Upper lobe of right lung (tissue), 1 donor: Measurements from ENCODE around the gene PLD6. TPM values are rescaled to one million over a fixed set of nuclear protein-coding genes. Genes with fewer than 3 reads are reported as not detected.

Source experiments
- ATAC-seq: fragments of 200-7000 bp; cut with Tn5 transposase; one replicate; pipeline ENCODE4 v1.9.1; 2020; ENCODE audit warnings: mild to moderate bottlenecking, moderate library complexity
- DNase-seq: peaks from one replicate; pipeline ENCODE4 v3.0.0-alpha.2; 2020
- H3K27ac ChIP-seq: fragments of 200-600 bp; one replicate; pipeline ENCODE4 v1.8.0; 2022
- H3K27me3 ChIP-seq: fragments of 200-600 bp; one replicate; pipeline ENCODE4 v1.8.0; 2022; ENCODE audit warnings: mild to moderate bottlenecking
- H3K36me3 ChIP-seq: fragments of 200-600 bp; one replicate; pipeline ENCODE4 v1.8.0; 2022
- H3K4me1 ChIP-seq: fragments of 200-600 bp; one replicate; pipeline ENCODE4 v1.8.0; 2022
- H3K4me3 ChIP-seq: fragments of 200-600 bp; one replicate; pipeline ENCODE4 v1.8.0; 2022; ENCODE audit warnings: mild to moderate bottlenecking
- H3K9me3 ChIP-seq: fragments of 200-600 bp; one replicate; pipeline ENCODE4 v1.8.0; 2022
- intact Hi-C: fragments of 100-400 bp; cut with DNase I; formaldehyde crosslinking; loops from one replicate; pipeline ENCODE4 v1.11.0; 2022
- total RNA-seq: library from RNA; stranded (reverse); fragmentation: NEBNext Ultra II Directional; extraction: Animal tissue kit (Norgen Biotek cat#: 25700); gene quantifications from one replicate; pipeline ENCODE4 v1.2.1, GENCODE V29; 2021
- TF ChIP-seq, protein P1 (sequence below): fragments of 200-600 bp; IDR thresholded peaks from one replicate; pipeline ENCODE4 v1.8.0; 2022; ENCODE audit warnings: antibody characterized with exemption
- donor health status: DM: no; HTN: yes; CAD: no; lungs with severe emphysema.

PLD6 gene
- total RNA-seq, 1 donor from 2014 or later = 4.9 TPM

DNA sequence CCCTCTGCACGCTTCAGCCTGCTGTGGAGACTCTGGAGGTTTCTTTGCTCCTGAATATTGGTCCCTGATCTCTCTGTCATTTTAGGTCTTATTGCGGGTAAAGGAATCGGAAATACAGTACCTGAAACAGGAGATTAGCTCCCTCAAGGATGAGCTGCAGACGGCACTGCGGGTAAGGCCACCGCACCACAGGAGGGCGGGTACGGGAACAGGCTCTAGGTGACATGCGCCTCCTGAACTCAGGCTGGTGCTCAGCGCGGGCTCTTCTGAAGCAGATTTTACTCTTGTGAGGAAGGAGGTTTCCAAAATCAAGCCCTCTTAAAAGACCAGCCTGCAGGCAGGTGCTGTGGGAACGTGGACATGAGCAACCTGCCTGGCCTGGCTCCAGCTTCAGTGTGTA, 29.8 kb downstream of the PLD6 start:
- intact Hi-C loops = no loop called here
- peaks cover 98% of the 10 kb centered on the region for H3K36me3 ChIP-seq
- ATAC-seq (no peak), DNase-seq (no peak)
- TF ChIP-seq, protein P1, sequence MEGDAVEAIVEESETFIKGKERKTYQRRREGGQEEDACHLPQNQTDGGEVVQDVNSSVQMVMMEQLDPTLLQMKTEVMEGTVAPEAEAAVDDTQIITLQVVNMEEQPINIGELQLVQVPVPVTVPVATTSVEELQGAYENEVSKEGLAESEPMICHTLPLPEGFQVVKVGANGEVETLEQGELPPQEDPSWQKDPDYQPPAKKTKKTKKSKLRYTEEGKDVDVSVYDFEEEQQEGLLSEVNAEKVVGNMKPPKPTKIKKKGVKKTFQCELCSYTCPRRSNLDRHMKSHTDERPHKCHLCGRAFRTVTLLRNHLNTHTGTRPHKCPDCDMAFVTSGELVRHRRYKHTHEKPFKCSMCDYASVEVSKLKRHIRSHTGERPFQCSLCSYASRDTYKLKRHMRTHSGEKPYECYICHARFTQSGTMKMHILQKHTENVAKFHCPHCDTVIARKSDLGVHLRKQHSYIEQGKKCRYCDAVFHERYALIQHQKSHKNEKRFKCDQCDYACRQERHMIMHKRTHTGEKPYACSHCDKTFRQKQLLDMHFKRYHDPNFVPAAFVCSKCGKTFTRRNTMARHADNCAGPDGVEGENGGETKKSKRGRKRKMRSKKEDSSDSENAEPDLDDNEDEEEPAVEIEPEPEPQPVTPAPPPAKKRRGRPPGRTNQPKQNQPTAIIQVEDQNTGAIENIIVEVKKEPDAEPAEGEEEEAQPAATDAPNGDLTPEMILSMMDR = no peak
- peaks cover 22% of the 10 kb centered on the region for H3K4me1 ChIP-seq
- no peaks in the 10 kb centered on the region for H3K27me3 ChIP-seq
- no peak overlapping the region for H3K4me3 ChIP-seq
- no peak overlapping the region for H3K27ac ChIP-seq
- no peaks in the 10 kb centered on the region for H3K9me3 ChIP-seq

DNA sequence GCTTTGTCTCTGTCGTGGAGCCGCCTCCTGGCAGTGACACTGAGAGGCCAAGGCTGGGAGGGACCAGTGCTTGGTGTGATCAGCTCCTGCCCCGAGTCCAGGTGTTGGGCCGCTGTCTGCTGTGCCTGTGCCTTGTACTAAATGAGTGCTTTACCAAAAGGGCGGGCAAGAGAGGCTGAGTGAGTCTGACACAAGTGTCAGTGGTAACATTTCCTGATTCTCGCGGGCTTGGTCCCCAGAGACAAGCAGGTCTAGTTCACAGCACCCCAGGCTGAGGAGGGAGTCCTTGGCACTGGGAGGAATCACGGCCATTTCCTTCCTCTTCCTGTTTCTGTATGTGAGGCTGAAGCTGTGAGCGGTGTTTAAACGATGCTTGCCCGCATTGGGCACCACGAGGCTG, 30.2 kb downstream of the PLD6 start:
- Histone ChIP-seq H3K4me1 (peaks cover 26% of the 10 kb centered on the region), H3K27ac (no peak overlapping the region), H3K9me3 (no peaks in the 10 kb centered on the region), H3K4me3 (no peak overlapping the region), H3K27me3 (no peaks in the 10 kb centered on the region), H3K36me3 (peaks cover 95% of the 10 kb centered on the region)
- TF ChIP-seq, protein P1 = no peak
- no peak for ATAC-seq
- intact Hi-C loops = no loop called here
- no peak for DNase-seq

DNA sequence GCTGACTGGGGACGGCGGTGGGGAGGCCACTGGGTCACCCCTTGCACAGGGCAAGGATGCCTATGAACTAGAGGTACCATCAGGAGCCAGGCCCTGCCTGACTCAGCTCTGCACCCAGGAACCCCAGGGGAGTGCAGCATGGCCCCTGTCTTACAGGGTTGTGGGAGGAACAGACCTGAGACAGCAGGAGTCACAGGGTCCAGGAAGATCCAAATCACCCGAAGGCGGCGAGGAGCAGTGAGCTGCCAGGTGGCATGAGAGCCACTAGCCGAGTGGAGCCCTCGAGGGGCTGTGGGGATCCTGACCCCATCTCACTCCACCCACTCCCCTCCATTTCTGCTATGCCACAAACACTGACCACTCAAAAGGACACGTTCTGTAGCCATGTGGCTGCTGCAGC, 30.8 kb downstream of the PLD6 start:
- TF ChIP-seq, protein P1 = no peak
- Histone ChIP-seq H3K36me3 (peaks cover 89% of the 10 kb centered on the region), H3K27ac (no peak overlapping the region), H3K4me3 (no peak overlapping the region), H3K27me3 (no peaks in the 10 kb centered on the region), H3K4me1 (peaks cover 32% of the 10 kb centered on the region), H3K9me3 (no peaks in the 10 kb centered on the region)
- DNase-seq = no peak
- intact Hi-C loops = no loop called here
- no peak for ATAC-seq

DNA sequence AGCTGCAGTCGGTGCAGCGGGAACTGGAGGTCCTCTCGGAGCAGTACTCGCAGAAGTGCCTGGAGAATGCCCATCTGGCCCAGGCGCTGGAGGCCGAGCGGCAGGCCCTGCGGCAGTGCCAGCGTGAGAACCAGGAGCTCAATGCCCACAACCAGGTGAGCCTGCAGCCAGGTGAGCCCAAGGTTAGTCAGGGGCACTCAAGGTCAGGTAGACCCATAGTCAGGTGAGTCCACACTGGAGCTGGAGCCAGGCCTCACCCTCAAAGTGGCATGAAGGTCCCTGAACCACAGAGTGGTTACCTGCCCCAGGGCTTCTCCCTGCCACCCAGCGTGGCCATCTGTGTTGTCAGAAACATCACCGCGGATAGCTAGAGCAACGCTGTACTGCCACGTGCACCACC, 32.2 kb downstream of the PLD6 start:
- no peak overlapping the region for H3K4me3 ChIP-seq
- ATAC-seq (no peak), DNase-seq (no peak)
- H3K36me3 ChIP-seq = peaks cover 78% of the 10 kb centered on the region
- peaks cover 37% of the 10 kb centered on the region for H3K4me1 ChIP-seq
- intact Hi-C loops = no loop called here
- H3K27me3 ChIP-seq = no peaks in the 10 kb centered on the region
- no peak overlapping the region for H3K27ac ChIP-seq
- TF ChIP-seq, protein P1 = no peak
- no peaks in the 10 kb centered on the region for H3K9me3 ChIP-seq

- DNase-seq (no peak), ATAC-seq (no peak)
- H3K4me1 ChIP-seq = peaks cover 37% of the 10 kb centered on the region
- no peaks in the 10 kb centered on the region for H3K27me3 ChIP-seq
- peaks cover 78% of the 10 kb centered on the region for H3K36me3 ChIP-seq
- intact Hi-C loops = no loop called here
- H3K4me3 ChIP-seq = no peak overlapping the region
- H3K9me3 ChIP-seq = no peaks in the 10 kb centered on the region
- TF ChIP-seq, protein P1 = no peak
- H3K27ac ChIP-seq = no peak overlapping the region
Observed at GRCh38 chr17:17172990-17173389, 33.1 kb downstream of the PLD6 start.
